T-helper 1 cell treated with Interleukin-12 subunit alpha and Interleukin-12 subunit beta and Interleukin-4 antibody, amounts not matched to agents 30 μg/mL and 1 μg/mL, for 36 hours (primary cell): ENCODE data around the gene RGS5.
"Not testable (repeated sequence)": the region's sequence is repeated elsewhere in the genome, so short reads cannot be mapped to it uniquely, and the experiment has no call there.

Source experiments
- H3K27ac Mint-ChIP-seq: one replicate; pipeline ENCODE4 v1.8.0; 2021; ENCODE audit warnings: mild to moderate bottlenecking, mixed read lengths
- H3K27me3 Mint-ChIP-seq: one replicate; pipeline ENCODE4 v1.8.0; 2021; ENCODE audit warnings: low read depth, mixed read lengths
- H3K36me3 Mint-ChIP-seq: one replicate; pipeline ENCODE4 v1.8.0; 2021; ENCODE audit warnings: low read depth, mixed read lengths
- H3K4me1 Mint-ChIP-seq: one replicate; pipeline ENCODE4 v1.8.0; 2021; ENCODE audit warnings: low read depth, mixed read lengths
- H3K4me3 Mint-ChIP-seq: one replicate; pipeline ENCODE4 v1.8.0; 2021; ENCODE audit warnings: mild to moderate bottlenecking, moderate library complexity, mixed read lengths
- H3K9me3 Mint-ChIP-seq: one replicate; pipeline ENCODE4 v1.8.0; 2021; ENCODE audit warnings: mixed read lengths

The RGS5 gene

GRCh38 chr1:163202833-163203451 lies at the start of gene RGS5:
RGS5 (minus strand) TSS chr1:163202916; CDS start chr1:163202835, 81 bp downstream.
- Mint-ChIP-seq H3K36me3 (no peaks in the 10 kb centered on the region), H3K27me3 (no peaks in the 10 kb centered on the region)

DNA sequence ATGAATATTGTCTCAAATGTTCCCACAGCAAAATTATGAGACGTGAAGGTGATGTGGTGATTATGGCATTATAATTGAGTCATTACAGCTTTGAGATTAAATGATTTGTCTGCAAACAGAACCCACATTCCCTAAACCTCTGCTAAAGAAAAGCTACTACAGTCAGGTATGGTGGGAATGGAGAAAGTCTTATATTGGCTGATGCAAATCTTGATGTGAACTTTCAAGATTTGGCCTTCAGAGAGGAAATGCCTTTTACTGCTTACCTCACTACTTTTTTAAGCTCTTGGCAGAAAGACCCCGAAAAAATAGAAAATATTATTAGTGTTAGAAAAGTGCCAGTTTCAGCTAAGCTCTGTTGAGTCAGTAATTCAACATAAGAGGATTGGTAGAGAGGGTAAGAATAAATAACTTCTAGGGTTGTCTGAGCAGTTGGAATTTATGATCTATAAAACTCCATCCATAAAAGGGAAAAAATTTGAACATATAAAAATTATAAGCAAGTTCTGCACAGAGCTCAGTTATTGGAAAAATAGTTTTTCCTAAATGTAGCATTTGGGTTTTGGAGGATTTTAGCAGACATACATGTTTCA lies 47.8 kb upstream of the RGS5 start:
- no peak overlapping the region for H3K27ac Mint-ChIP-seq
- H3K4me1 Mint-ChIP-seq, result no peaks in the 10 kb centered on the region
- H3K36me3 Mint-ChIP-seq, result no peaks in the 10 kb centered on the region
- H3K27me3 Mint-ChIP-seq, result no peaks in the 10 kb centered on the region
- H3K9me3 Mint-ChIP-seq, result no peaks in the 10 kb centered on the region
- no peak overlapping the region for H3K4me3 Mint-ChIP-seq

More at GRCh38 chr1:163202833-163203451, at the start of gene RGS5:
- no peak within 1 kb of the TSS for H3K27ac Mint-ChIP-seq
- no peak within 1 kb of the TSS for H3K4me3 Mint-ChIP-seq
- no peaks in the 10 kb centered on the region for H3K4me1 Mint-ChIP-seq
- no peaks in the 10 kb centered on the region for H3K9me3 Mint-ChIP-seq

DNA sequence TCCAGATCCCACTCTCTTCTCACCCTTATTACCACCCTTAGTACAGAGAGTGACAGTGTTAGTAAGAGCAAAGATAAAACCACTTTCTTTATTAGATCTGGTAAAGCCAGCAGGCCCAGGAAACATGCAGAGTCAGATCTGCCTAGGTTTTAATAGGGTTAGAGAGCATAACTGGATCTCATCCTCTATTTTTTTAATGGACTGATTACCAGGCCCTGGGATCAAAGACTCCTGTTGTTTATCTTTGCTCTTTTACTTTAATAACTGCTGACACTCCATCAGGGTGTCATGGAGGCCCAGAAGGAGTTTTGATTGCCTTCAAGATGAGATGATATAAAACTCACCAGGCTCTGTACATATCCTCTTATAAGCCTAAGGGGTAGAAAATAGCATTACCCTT lies 45.3 kb upstream of the RGS5 start:
- Mint-ChIP-seq H3K36me3 (no peaks in the 10 kb centered on the region), H3K4me3 (no peak overlapping the region), H3K4me1 (no peaks in the 10 kb centered on the region), H3K9me3 (no peaks in the 10 kb centered on the region), H3K27me3 (no peaks in the 10 kb centered on the region), H3K27ac (no peak overlapping the region)

- not testable (repeated sequence) for H3K27me3 Mint-ChIP-seq, H3K4me3 Mint-ChIP-seq, H3K4me1 Mint-ChIP-seq, H3K36me3 Mint-ChIP-seq, H3K9me3 Mint-ChIP-seq, H3K27ac Mint-ChIP-seq
Measured at GRCh38 chr1:163244648-163245047, 41.9 kb upstream of the RGS5 start.

- no peak overlapping the region for H3K4me3 Mint-ChIP-seq
- no peaks in the 10 kb centered on the region for H3K9me3 Mint-ChIP-seq
- no peak overlapping the region for H3K27ac Mint-ChIP-seq
- no peaks in the 10 kb centered on the region for H3K4me1 Mint-ChIP-seq
- no peaks in the 10 kb centered on the region for H3K27me3 Mint-ChIP-seq
- H3K36me3 Mint-ChIP-seq, result no peaks in the 10 kb centered on the region
Measured at GRCh38 chr1:163241746-163242145, 39.0 kb upstream of the RGS5 start.

DNA sequence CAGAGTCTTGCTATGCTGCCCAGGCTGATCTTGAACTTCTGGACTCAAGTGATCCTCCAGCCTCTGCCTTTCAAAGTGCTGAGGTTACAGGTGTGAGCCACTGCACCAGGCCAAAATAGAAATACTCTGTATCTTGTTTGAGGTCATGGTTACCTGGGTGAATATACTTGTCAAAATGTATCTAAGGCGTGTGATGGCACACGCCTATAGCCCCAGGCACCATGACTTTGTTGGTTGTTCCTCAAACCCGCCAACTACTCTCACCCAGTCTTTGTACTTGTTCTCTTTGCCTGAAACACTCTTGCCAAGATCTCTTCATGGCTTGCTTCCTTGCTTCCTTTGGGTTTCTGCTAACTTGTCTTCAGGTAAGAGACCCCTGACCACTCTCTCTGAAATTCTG lies 38.0 kb upstream of the RGS5 start:
- Mint-ChIP-seq H3K27ac (no peak overlapping the region), H3K9me3 (no peaks in the 10 kb centered on the region), H3K4me3 (no peak overlapping the region), H3K4me1 (no peaks in the 10 kb centered on the region), H3K27me3 (no peaks in the 10 kb centered on the region), H3K36me3 (no peaks in the 10 kb centered on the region)

DNA sequence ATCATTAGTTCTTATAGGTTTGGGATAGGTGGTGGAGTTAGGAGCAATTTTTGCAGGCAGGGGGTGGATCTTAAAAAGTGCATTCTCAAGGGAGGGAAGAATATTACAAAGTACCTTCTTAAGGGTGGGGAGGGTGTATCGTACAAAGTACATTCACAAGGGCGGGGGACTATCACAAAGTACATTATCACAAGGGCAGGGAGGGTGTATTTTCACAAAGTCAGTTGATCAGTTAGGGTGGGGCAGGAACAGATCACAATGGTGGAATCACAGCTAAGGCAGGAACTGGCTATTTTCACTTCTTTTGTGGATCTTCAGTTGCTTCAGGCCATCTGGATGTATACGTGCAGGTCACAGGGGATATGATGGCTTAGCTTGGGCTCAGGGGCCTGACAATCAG lies 30.9 kb upstream of the RGS5 start:
- H3K4me1 Mint-ChIP-seq, H3K36me3 Mint-ChIP-seq, H3K27ac Mint-ChIP-seq, H3K9me3 Mint-ChIP-seq, H3K4me3 Mint-ChIP-seq, H3K27me3 Mint-ChIP-seq: not testable (repeated sequence)

DNA sequence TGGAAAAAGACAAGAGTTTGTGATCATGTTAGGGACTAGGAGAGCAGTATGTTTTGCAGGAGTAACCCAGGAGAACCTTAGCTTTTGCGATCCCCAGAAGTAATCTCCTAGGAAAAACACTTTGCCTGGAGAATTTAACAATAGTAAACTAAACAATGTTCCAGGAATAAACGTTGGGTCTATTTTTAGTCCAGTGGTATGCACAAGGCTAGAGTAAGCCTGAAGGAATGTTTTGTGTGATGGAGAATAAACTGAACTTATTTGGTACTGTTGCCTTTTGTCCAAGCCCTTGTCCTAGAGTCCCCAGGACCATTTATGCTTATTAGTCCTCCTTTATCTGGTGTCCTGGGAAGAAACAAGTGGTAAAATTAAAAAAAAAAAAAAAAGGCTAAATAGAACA lies 28.7 kb upstream of the RGS5 start:
- H3K36me3 Mint-ChIP-seq, result no peaks in the 10 kb centered on the region
- no peak overlapping the region for H3K4me3 Mint-ChIP-seq
- no peaks in the 10 kb centered on the region for H3K27me3 Mint-ChIP-seq
- H3K27ac Mint-ChIP-seq, result no peak overlapping the region
- no peaks in the 10 kb centered on the region for H3K9me3 Mint-ChIP-seq
- H3K4me1 Mint-ChIP-seq, result no peaks in the 10 kb centered on the region

DNA sequence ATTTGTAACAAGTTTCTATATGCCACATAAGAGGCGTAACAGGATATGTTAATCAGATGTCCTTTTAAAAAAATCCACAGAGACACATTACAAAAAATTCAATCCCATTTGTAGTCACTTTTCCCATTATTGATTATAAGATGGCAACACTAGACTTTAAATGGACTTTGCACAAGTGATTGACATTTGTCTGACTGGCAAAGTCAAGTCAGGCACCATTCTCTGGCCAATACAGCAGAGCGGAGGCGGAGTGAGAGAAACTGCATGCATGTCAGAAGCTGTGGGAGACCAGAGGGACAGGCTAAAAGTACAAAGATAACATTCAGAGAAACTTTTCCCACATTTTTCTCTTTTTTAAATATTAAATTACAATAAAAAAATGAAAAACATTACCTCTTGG lies 28.1 kb upstream of the RGS5 start:
- no peak overlapping the region for H3K27ac Mint-ChIP-seq
- H3K9me3 Mint-ChIP-seq, result no peaks in the 10 kb centered on the region
- no peak overlapping the region for H3K4me3 Mint-ChIP-seq
- H3K27me3 Mint-ChIP-seq, result no peaks in the 10 kb centered on the region
- no peaks in the 10 kb centered on the region for H3K36me3 Mint-ChIP-seq
- H3K4me1 Mint-ChIP-seq, result no peaks in the 10 kb centered on the region

GRCh38 chr1:163228271-163228670 lies 25.6 kb upstream of the RGS5 start:
- H3K27me3 Mint-ChIP-seq, H3K4me1 Mint-ChIP-seq, H3K36me3 Mint-ChIP-seq, H3K9me3 Mint-ChIP-seq, H3K4me3 Mint-ChIP-seq, H3K27ac Mint-ChIP-seq: not testable (repeated sequence)

DNA sequence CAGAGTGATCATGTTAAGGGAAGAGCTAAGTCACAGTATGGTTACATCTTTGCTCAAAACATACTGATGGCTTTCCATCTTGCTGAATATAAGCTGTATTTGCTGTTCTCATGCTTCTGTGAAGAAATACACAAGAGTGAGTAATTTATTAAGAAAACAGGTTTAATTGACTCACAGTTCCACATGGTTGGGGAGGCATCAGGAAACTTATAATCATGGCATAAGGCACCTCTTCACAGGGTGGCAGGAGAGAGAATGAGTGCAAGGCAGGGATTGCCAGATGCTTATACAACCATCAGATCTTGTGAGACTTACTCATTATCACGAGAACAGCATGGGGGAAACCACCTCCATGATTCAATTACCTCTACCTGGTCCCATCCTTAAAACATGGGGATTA lies 24.4 kb upstream of the RGS5 start:
- no peaks in the 10 kb centered on the region for H3K27me3 Mint-ChIP-seq
- no peaks in the 10 kb centered on the region for H3K4me1 Mint-ChIP-seq
- no peaks in the 10 kb centered on the region for H3K36me3 Mint-ChIP-seq
- H3K9me3 Mint-ChIP-seq, result no peaks in the 10 kb centered on the region
- H3K27ac Mint-ChIP-seq, result no peak overlapping the region
- H3K4me3 Mint-ChIP-seq, result no peak overlapping the region

DNA sequence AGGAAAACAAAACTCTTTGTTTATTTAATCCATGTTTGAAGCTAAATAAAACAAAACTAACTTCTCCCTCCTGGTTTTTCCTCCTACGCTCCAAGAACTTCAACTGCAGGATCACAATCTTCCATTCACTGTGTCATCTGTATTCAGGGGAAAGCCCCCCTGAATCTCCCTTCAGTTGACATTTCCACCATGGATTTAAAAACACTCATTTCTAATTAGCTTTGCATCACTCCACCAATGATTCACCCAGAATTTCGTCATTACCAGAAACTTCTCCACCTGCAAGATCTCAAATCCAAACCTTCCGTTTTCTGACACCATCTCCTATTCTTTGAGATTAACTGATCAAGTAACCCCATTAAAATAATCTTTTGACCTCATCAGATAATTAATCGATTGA lies 10.9 kb upstream of the RGS5 start:
- no peaks in the 10 kb centered on the region for H3K36me3 Mint-ChIP-seq
- H3K27ac Mint-ChIP-seq, result no peak overlapping the region
- no peaks in the 10 kb centered on the region for H3K4me1 Mint-ChIP-seq
- H3K9me3 Mint-ChIP-seq, result no peaks in the 10 kb centered on the region
- H3K27me3 Mint-ChIP-seq, result peaks cover 11% of the 10 kb centered on the region
- H3K4me3 Mint-ChIP-seq, result no peak overlapping the region

DNA sequence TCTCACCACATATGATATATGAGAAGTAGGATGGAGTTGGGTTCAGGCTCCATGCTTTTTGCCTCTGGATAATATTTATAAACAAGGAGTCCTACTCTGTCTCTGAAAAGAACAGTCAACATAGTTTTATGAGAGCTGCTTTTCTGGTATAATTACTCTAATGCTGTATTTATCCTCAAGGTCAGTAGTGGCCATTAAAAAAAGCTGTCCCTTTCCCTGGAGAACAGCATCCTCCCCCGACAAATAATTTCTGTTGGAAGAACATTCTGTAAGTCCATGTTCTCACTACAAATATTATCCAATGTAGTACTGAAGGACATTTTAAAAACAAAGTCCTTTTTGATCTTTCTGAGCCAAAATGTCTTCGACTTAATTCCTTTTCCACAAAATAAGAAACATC lies 9.0 kb upstream of the RGS5 start:
- no peaks in the 10 kb centered on the region for H3K9me3 Mint-ChIP-seq
- no peak overlapping the region for H3K4me3 Mint-ChIP-seq
- H3K4me1 Mint-ChIP-seq, result no peaks in the 10 kb centered on the region
- H3K27ac Mint-ChIP-seq, result no peak overlapping the region
- no peaks in the 10 kb centered on the region for H3K36me3 Mint-ChIP-seq
- H3K27me3 Mint-ChIP-seq, result peaks cover 11% of the 10 kb centered on the region

GRCh38 chr1:163205513-163205912 lies 2.8 kb upstream of the RGS5 start:
- no peaks in the 10 kb centered on the region for H3K9me3 Mint-ChIP-seq
- H3K4me3 Mint-ChIP-seq, result no peak overlapping the region
- H3K36me3 Mint-ChIP-seq, result no peaks in the 10 kb centered on the region
- H3K27ac Mint-ChIP-seq, result no peak overlapping the region
- H3K27me3 Mint-ChIP-seq, result no peaks in the 10 kb centered on the region
- H3K4me1 Mint-ChIP-seq, result no peaks in the 10 kb centered on the region

DNA sequence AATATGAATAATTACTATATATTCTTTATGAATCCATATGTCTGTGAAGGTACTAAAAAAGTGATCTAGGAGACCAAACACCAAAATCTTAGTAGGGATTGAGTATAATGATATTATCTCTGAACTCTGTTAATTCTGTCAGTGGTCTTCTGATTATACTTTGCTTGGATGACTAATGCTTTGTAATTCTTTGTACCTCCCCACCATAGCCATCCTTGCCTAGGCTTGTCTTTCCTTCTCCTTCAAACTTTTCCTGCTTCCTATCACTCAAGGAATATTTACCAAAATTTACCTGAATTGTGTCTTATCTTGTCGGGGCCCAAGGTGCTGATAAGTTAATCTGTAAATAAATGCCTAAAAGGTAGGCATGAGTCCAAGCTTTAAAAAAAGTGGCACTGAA lies 845 bp upstream of the RGS5 start:
- H3K4me3 Mint-ChIP-seq, result no peak overlapping the region
- H3K9me3 Mint-ChIP-seq, result no peaks in the 10 kb centered on the region
- no peaks in the 10 kb centered on the region for H3K27me3 Mint-ChIP-seq
- H3K36me3 Mint-ChIP-seq, result no peaks in the 10 kb centered on the region
- H3K4me1 Mint-ChIP-seq, result no peaks in the 10 kb centered on the region
- no peak overlapping the region for H3K27ac Mint-ChIP-seq

DNA sequence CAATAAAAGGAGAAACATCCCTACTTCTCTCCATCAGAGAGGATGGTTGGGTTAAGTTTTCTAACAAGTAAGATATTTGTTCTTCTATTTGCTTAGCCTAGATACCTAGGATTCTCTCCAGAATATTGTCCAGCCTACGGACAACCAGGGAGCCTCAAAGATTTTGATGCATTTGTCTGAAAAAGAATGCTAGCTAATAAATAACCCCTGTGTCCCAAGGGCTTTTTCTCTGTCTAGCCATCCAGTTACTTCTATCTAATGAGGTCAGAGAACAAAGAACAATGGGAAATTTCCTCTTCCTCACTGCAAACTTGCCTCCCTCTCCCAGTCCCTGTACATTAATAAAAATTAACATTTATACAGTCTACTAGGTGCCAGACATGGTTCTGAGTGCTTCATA lies 810 bp downstream of the RGS5 start:
- H3K4me1 Mint-ChIP-seq, result no peaks in the 10 kb centered on the region
- no peak overlapping the region for H3K27ac Mint-ChIP-seq
- H3K4me3 Mint-ChIP-seq, result no peak overlapping the region
- no peaks in the 10 kb centered on the region for H3K27me3 Mint-ChIP-seq
- no peaks in the 10 kb centered on the region for H3K9me3 Mint-ChIP-seq
- no peaks in the 10 kb centered on the region for H3K36me3 Mint-ChIP-seq
